Measurements from ENCODE around the gene KRTAP4-9. TPM values are rescaled to one million over a fixed set of nuclear protein-coding genes. Genes with fewer than 3 reads are reported as not detected.
"Not testable (repeated sequence)": the region's sequence is repeated elsewhere in the genome, so short reads cannot be mapped to it uniquely, and the experiment has no call there.

The KRTAP4-9 gene
- total RNA-seq, 1 donor from 2014 or later: not detected

DNA sequence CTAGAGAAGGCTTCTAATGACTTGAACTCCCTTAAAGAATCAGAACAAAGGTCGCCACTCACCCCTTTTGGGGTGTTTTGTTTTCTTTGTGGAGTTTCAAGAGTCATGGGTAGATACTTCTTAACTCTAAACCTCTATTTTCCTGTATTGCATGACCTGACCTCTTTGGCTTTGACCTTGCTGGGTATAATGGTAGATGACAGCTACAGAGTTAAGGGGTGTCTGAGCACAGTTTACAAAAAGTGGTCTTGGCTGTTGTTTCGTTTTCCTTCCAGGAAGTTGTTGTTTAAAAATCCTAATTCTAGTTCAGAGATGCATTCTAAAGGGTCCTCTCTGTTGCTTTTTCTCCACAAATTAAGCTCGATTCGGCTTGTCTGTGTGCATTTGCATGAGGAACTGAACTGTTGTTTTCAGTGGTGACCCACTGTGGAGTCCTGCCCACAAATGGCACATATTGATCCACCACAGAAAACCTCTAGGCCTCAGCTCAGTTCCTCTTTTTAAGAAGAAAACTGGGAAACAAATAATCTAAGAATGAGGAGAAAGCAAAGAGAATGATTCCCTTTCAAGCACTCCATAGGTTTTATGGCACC, 16.3 kb upstream of the KRTAP4-9 start:
- intact Hi-C loops (cut with DNase I); DNase-seq (ENCODE audit: low spot score): not testable (repeated sequence)

DNA sequence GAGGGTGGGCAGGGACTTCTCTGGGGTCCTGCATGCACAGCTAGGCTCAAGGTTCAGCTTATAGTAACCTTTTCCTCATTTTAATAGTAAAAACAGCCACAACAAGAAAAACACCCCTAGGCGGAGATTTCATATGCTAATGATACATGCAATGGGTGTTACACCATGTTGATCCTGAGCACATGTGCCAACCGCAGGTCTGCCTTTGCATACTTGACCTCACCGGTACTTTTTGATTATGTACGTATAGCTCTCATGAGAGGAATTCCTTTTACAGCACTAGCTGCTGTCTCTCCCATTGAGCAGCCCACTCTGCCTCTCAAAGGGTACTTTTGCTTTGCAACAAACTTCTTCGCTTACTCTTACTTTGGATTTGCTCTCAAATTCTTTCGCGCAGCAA, 9.1 kb upstream of the KRTAP4-9 start:
- no peak for DNase-seq (ENCODE audit: low spot score)
- intact Hi-C loops (cut with DNase I): no loop called here

DNA sequence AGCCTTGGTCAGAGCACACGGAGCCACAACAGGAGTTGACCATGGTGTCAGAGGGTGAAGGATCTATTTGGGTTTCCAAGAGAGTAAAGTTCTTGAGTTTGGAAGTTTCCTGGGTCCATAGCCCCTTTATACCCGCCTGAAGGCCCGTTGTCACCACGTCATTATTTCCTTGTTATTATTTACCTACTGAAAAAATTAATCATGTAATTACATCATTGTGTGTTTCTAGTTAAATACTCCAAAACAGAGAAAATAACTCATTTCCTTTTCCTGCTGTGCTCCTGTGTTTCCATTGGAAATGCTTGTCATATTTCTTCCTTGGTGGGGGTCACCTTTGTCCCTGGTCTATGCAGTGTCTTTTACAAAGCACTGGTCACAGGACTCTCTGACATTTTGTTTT, 7.1 kb upstream of the KRTAP4-9 start, which contains the start of gene KRTAP4-8:
TSS of gene KRTAP4-8 (minus strand) at position 101 of the 400 bp plus-strand sequence. CDS start at position 43, 58 bp downstream.
- intact Hi-C loops (cut with DNase I): no loop called here
- DNase-seq (ENCODE audit: low spot score): no peak

DNA sequence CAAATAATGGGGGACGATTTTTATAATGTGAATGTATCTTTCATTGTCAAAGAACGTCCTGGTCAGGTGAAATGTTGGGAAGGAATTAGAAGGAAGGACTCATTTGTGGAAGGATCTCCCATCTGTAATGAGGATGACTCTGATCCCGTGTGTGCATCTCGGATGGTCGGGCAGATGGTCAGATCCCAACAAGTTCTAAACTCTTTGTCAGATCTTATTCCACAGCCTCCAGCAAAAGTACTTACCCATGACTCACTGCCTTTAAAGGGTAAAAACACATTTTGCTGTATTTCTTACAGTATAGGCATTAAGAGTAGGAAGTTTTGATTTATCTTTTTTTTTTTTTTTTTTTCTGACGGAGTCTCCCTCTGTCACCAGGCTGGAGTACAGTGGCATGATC, 6.7 kb upstream of the KRTAP4-9 start:
- intact Hi-C loops (cut with DNase I): no loop called here
- DNase-seq (ENCODE audit: low spot score): no peak

DNA sequence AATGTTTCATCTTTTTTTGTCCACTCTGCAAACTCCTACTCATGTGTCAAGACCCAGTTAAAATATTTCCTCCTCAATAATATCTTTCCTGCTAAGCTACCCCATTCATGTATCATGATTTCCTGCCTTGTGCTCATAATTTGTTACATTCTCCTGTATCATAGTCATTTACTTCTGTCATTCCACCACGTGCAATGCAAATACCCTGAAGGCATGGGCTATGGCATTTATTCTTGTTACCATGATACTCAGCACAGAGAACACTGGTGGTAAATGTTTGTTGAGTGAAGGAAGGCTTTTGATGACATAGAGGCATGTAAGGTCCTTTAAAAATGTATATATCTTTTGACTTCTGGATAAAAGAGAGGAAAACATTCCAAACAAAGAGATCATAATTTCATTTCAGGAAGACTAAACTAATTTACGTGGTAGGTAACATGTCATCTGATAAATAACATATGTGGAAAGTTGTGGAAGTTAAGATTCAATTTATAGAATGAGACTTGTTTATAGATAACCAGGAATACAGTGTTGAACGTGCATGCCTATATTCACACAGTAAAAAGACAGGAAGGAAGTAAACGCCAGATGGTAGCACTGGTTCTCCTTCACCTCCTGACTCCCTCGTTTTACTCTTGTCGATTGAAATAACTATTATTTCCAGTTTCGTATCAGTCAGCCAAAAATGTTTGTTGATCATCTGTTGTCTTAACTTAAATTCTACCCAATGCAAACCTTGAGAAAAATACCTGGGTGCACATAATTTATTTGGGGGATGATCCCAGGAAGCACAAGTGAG, 5.3 kb upstream of the KRTAP4-9 start:
- DNase-seq (ENCODE audit: low spot score); intact Hi-C loops (cut with DNase I): not testable (repeated sequence)

DNA sequence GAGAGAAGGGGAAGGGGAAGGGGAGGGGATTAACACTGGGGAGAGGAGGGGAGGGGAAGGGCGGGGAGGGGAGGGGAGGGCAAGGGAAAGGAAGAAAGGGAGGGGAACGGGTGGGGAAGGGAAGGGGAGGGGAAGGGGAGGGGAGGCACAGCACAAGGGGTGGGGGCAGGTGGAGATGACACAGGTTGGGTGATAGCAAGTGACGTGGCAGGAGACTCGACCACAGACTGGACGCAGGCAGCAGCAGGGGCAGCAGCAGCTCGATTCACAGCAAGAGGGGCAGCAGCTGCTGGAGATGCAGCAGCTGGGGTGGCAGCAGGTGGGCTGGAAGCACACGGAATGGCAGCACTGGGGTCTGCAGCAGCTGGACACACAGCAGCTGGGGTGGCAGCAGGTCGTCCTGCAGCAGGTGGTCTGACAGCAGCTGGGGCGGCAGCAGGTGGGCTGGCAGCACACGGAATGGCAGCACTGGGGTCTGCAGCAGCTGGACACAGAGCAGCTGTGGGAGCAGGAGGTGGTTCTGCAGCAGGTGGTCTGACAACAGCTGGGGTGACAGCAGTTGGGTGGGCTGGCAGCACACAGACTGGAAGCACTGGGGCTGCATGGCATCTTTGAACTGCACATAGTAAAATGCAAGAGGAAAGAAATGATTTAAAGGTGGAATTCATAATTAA, 3.5 kb upstream of the KRTAP4-9 start, which contains the start of gene KRTAP4-16:
TSS of gene KRTAP4-16 (minus strand) at position 624 of the 674 bp plus-strand sequence. CDS start at position 624, 0 bp downstream.
- intact Hi-C loops (cut with DNase I): no loop called here
- DNase-seq (ENCODE audit: low spot score): no peak

DNA sequence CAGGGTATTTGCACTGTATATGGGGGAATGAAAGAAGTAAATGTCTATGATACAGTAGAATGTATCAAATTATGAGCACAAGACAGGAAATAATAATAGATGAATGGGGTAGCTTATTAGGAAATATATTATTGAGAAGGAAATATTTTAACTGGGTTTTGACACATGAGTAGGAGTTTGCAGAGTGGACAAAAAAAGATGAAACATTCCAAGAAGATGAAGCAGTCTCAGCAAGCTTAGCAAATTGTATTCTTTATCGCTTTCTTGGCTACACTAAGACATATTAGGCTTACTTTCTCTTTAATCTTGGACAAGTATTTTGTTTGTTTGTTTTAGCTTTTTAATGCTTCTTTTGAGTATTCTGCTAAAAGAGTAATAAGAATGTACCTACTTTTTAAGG, 1.3 kb upstream of the KRTAP4-9 start:
- intact Hi-C loops (cut with DNase I): no loop called here
- DNase-seq (ENCODE audit: low spot score): no peak

DNA sequence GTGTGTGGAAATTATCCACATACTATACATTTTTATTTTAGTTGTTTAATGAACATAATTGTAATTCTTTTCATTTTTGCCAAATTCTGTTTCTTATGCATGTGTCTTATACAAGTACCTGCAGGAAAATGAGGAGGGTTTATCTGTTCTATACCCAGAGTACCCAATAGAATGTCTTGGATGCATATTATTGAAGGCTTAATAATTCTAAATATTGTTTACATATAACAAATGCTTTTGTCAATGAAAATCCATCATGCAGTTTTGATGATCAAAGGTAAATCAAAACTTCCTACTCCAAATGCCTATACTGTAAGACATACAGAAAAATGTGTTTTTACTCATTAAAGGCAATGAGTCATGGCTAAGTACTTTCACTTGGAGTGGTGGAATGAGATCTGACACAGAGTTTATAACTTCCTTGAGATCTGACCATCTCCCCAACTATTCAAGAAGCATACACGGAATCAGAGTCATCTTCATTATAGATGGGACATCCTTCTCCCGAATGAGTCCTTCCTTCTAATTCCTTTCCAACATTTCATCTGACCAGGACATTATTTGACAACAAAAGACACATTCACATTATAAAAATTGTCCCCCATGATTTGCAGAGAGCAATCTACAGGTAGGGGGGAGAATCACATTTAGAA, 677 bp upstream of the KRTAP4-9 start:
- intact Hi-C loops (cut with DNase I); DNase-seq (ENCODE audit: low spot score): not testable (repeated sequence)

DNA sequence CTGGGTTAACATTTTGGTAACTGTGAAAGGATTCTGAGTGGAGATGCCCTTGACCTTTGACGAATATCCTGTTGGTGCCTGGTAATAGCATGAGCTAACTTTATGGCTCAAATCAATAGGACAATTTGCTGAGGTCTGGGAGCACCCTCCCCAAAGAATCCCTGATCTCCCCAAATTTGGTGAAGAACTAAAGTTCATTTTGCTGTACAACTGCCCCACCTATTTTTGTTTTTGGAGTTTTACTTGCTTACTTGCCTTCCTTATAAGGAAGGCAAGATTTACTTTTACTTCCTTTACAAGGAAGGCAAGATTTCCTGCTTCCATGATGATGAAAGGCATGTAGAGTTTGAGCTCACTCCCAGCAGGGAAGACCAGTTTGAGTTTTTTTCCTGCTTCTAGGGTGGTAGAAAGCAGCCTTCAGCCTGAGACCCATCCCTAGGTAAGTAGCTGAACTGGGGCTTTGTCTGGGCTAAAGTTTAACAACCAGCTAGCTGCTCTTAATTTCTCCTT, 2.8 kb downstream of the KRTAP4-9 start:
- no peak for DNase-seq (ENCODE audit: low spot score)
- intact Hi-C loops (cut with DNase I): no loop called here

DNA sequence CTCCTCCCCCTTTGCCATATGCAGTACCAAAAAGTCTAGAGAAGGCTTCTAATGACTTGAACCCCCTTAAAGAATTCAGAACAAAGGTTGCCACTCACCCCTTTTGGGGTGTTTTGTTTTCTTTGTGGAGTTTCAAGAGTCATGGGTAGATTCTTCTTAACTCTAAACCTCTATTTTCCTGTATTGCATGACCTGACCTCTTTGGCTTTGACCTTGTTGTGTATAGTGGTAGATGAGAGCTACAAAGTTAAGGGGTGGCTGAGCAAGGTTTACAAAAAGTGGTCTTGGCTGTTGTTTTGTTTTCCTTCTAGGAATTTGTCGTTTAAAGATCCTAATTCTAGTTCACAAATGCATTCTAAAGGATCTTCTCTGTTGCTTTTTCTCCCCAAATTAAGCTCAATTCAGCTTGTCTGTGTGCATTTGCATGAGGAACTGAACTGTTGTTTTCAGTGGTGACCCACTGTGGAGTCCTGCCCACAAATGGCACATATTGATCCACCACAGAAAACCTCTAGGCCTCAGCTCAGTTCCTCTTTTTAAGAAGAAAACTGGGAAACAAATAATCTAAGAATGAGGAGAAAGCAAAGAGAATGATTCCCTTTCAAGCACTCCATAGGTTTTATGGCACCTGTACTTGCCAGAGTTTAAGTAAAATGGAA, 3.7 kb downstream of the KRTAP4-9 start:
- not testable (repeated sequence) for DNase-seq (ENCODE audit: low spot score)

DNA sequence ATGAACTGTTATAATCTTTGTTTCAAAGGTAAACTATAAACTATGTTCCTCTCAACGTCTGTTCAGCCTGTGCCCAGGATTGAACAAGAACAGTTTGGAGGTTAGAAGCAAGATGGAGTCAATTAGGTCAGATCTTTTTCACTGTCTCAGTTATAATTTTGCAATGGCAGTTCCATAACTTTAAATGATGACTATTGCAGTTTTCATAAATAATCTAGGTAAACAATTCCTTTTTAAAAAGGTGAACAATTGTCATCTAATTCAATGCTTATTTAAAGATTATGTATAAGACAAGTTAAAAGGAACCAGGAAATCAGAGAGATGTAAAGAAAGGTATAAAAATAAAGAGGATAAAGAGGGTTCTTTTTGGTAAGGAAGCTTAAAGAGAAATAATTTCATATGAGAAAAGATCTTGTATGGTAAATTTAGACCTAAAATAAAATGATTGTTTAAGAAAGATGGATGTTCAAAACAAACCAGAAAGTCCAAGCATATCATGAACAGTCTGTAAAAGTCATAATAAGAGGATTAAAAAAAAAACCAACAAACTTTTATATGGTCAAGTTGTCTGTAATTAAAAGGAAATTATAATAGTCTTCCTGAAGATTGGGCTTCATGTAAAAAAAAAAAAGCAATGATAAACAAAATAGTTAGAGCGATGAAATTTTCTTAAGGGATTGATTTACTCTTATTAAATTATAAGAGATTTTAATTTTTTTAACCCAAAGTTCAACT, 6.1 kb downstream of the KRTAP4-9 start:
- intact Hi-C loops (cut with DNase I): no loop called here
- DNase-seq (ENCODE audit: low spot score): no peak

More for the DNA sequence above, 3.7 kb downstream of the KRTAP4-9 start:
- intact Hi-C loops (cut with DNase I): not testable (repeated sequence)

DNA sequence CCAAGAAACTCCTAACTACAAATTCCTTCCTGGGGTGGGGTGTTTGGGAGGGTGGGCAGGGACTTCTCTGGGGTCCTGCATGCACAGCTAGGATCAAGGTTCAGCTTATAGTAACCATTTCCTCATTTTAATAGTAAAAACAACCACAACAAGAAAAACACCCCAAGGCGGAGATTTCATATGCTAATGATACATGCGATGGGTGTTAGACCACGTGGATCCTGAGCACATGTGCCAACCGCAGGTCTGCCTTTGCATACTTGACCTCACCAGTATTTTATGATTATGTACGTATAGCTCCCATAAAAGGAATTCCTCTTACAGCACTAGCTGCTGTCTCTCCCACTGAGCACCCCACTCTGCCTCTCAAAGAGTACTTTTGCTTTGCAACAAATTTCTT, 11.1 kb downstream of the KRTAP4-9 start:
- no peak for DNase-seq (ENCODE audit: low spot score)
- intact Hi-C loops (cut with DNase I): no loop called here

DNA sequence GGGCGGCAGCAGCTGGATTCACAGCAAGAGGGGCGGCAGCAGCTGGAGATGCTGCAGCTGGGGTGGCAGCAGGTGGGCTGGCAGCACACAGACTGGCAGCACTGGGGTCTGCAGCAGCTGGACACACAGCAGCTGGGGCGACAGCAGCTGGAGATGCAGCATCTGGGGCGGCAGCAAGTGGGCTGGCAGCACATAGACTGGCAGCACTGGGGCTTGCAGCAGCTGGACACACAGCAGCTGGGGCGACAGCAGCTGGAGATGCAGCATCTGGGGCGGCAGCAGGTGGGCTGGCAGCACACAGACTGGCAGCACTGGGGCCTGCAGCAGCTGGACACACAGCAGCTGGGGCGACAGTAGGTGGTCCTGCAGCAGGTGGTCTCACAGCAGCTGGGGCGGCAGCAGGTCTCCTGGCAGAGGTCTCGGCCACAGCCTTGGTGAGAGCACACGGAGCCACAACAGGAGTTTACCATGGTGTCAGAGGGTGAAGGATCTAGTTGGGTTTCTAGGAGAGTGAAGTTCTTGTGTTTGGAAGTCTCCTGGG, 12.7 kb downstream of the KRTAP4-9 start, which contains the start of gene KRTAP4-11:
TSS of gene KRTAP4-11 (minus strand) at position 528 of the 541 bp plus-strand sequence. CDS start at position 470, 58 bp downstream.
- intact Hi-C loops (cut with DNase I); DNase-seq (ENCODE audit: low spot score): not testable (repeated sequence)

DNA sequence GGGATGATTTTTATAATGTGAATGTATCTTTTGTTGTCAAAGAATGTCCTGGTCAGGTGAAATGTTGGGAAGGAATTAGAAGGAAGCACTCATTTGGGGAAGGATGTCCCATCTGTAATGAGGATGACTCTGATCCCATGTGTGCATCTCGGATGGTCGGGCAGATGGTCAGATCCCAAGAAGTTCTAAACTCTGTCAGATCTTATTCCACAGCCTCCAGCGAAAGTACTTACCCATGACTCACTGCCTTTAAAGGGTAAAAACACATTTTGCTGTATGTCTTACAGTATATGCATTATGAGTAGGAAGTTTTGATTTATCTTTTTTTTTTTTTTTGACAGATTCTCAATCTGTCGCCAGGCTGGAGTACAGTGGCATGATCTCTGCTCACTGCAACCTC, 13.5 kb downstream of the KRTAP4-9 start:
- DNase-seq (ENCODE audit: low spot score): no peak
- intact Hi-C loops (cut with DNase I): no loop called here

DNA sequence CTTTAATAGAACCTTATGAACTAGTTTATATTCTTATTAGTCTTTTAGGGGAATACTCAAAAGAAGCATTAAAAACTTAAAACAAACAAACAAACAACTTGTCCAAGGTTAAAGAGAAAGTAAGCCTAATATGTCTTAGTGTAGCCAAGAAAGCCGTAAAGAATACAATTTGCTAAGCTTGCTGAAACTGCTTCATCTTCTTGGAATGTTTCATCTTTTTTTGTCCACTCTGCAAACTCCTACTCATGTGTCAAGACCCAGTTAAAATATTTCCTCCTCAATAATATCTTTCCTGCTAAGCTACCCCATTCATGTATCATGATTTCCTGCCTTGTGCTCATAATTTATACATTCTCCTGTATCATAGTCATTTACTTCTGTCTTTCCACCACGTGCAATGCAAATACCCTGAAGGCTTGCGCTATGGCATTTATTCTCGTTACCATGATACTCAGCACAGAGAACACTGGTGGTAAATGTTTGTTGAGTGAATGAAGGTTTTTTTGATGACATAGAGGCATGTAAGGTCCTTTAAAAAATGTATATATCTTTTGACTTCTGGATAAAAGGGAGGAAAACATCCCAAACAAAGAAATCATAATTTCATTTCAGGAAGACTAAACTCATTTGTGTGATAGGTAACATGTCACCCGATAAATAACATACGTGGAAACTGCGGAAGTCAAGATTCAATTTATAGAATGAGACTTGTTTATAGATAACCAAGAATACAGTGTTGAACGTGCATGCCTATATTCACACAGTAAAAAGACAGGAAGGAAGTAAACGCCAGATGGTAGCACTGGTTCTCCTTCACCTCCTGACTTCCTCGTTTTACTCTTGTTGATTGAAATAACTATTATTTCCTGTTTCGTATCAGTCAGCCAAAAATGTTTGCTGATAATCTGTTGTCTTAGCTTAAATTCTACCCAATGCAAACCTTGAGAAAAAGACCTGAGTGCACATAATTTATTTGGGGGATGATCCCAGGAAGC, 14.8 kb downstream of the KRTAP4-9 start:
- intact Hi-C loops (cut with DNase I); DNase-seq (ENCODE audit: low spot score): not testable (repeated sequence)

DNA sequence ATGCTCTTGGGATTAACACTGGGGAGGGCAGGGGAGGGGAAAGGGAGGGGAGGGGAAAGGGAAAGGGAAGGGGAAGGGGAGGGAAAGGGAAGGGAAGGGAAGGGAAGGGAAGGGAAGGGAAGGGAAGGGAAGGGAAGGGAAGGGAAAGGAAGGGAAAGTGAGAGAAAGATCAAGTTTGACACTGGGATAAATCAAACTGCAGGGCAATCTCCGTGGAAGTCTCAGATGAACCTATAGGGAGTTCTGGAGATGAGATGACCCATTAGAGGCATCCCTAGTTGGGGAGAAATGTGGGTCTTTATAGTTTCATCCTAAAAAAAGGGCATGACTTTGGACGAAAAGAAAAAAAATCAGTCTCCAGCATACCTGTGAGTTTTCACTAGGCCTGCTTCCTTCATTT, 16.6 kb downstream of the KRTAP4-9 start:
- DNase-seq (ENCODE audit: low spot score): no peak
- intact Hi-C loops (cut with DNase I): no loop called here

All from cardiac septum (tissue), 1 donor.